Medulla oblongata (tissue), 1 donor: ENCODE data around the gene P2RY2.

Experiments
- DNase-seq: peaks from one replicate; pipeline ENCODE4 v3.0.0-alpha.2; 2015; ENCODE audit errors: extremely low spot score

The P2RY2 gene

GRCh38 chr11:73283276-73284000 lies 65.4 kb downstream of the P2RY2 start:
- no peak for DNase-seq

GRCh38 chr11:73284106-73284505 lies 66.0 kb downstream of the P2RY2 start:
- DNase-seq = no peak

GRCh38 chr11:73285721-73286120 lies 67.6 kb downstream of the P2RY2 start:
- no peak for DNase-seq
